Measurements from ENCODE around the gene PASK. TPM values are rescaled to one million over a fixed set of nuclear protein-coding genes. Genes with fewer than 3 reads are reported as not detected.
A peak's percentile ranks its signal among the peaks of the same experiment; 100 is the strongest.

PASK gene
- total RNA-seq, 1 donor from 2014 or later, result 64.2 TPM

GRCh38 chr2:241136191-241136590 is 13.1 kb downstream of the PASK start:
- H3K27ac Mint-ChIP-seq (ENCODE audit: unreplicated experiment), result no peak overlapping the region
- DNase-seq (ENCODE audit: low read depth, low spot score), result no peak
- TF ChIP-seq CTCF (conservative IDR thresholded peaks at IDR 0.05), result no peak
- no peak overlapping the region for H3K4me3 Mint-ChIP-seq
- no peaks in the 10 kb centered on the region for H3K27me3 Mint-ChIP-seq (ENCODE audit: low read depth)
- H3K36me3 Mint-ChIP-seq (ENCODE audit: low read depth), result peaks cover 6% of the 10 kb centered on the region
- H3K9me3 Mint-ChIP-seq, result no peaks in the 10 kb centered on the region
- no peaks in the 10 kb centered on the region for H3K4me1 Mint-ChIP-seq

- no peaks in the 10 kb centered on the region for H3K4me1 Mint-ChIP-seq
- no peak for DNase-seq (ENCODE audit: low read depth, low spot score)
- H3K9me3 Mint-ChIP-seq, result no peaks in the 10 kb centered on the region
- H3K27ac Mint-ChIP-seq (ENCODE audit: unreplicated experiment), result no peak overlapping the region
- peaks cover 6% of the 10 kb centered on the region for H3K36me3 Mint-ChIP-seq (ENCODE audit: low read depth)
- H3K4me3 Mint-ChIP-seq, result no peak overlapping the region
- no peak for TF ChIP-seq CTCF (conservative IDR thresholded peaks at IDR 0.05)
- no peaks in the 10 kb centered on the region for H3K27me3 Mint-ChIP-seq (ENCODE audit: low read depth)
These were observed 13.5 kb downstream of the PASK start for GRCh38 chr2:241135737-241136136.

- no peaks in the 10 kb centered on the region for H3K9me3 Mint-ChIP-seq
- peaks cover 6% of the 10 kb centered on the region for H3K36me3 Mint-ChIP-seq (ENCODE audit: low read depth)
- no peaks in the 10 kb centered on the region for H3K27me3 Mint-ChIP-seq (ENCODE audit: low read depth)
- no peak for DNase-seq (ENCODE audit: low read depth, low spot score)
- H3K4me3 Mint-ChIP-seq, result no peak overlapping the region
- H3K27ac Mint-ChIP-seq (ENCODE audit: unreplicated experiment), result no peak overlapping the region
- no peak for TF ChIP-seq CTCF (conservative IDR thresholded peaks at IDR 0.05)
- no peaks in the 10 kb centered on the region for H3K4me1 Mint-ChIP-seq
These were observed 14.6 kb downstream of the PASK start for GRCh38 chr2:241134711-241135110.

GRCh38 chr2:241133436-241133820 is 15.8 kb downstream of the PASK start:
- DNase-seq (ENCODE audit: low read depth, low spot score), result no peak
- H3K36me3 Mint-ChIP-seq (ENCODE audit: low read depth), result peaks cover 6% of the 10 kb centered on the region
- H3K27ac Mint-ChIP-seq (ENCODE audit: unreplicated experiment), result no peak overlapping the region
- no peaks in the 10 kb centered on the region for H3K4me1 Mint-ChIP-seq
- TF ChIP-seq CTCF (conservative IDR thresholded peaks at IDR 0.05), result no peak
- no peaks in the 10 kb centered on the region for H3K27me3 Mint-ChIP-seq (ENCODE audit: low read depth)
- no peak overlapping the region for H3K4me3 Mint-ChIP-seq
- H3K9me3 Mint-ChIP-seq, result no peaks in the 10 kb centered on the region

- Mint-ChIP-seq H3K9me3 (no peaks in the 10 kb centered on the region), H3K27ac (ENCODE audit: unreplicated experiment) (peak overlapping the region; percentile 91), H3K27me3 (ENCODE audit: low read depth) (no peaks in the 10 kb centered on the region), H3K36me3 (ENCODE audit: low read depth) (peaks cover 4% of the 10 kb centered on the region), H3K4me1 (no peaks in the 10 kb centered on the region), H3K4me3 (no peak overlapping the region)
- no peak for DNase-seq (ENCODE audit: low read depth, low spot score)
- TF ChIP-seq CTCF (conservative IDR thresholded peaks at IDR 0.05), result no peak
These were observed 16.5 kb downstream of the PASK start for GRCh38 chr2:241132538-241133435.
